T-cell (primary cell): Measurements from ENCODE around the gene TAF6L. TPM values are rescaled to one million over a fixed set of nuclear protein-coding genes. Genes with fewer than 3 reads are reported as not detected.
A peak's percentile ranks its signal among the peaks of the same experiment; 100 is the strongest.
"Not testable (repeated sequence)": the region's sequence is repeated elsewhere in the genome, so short reads cannot be mapped to it uniquely, and the experiment has no call there.

Experiments used
- ATAC-seq, 4 experiments: fragments of 200-7000 bp in 3 of 4; fragments of 150-1000 bp in 1 of 4; cut with Tn5 transposase; replicated peaks in 1 of 4; 1 replicate in 3 of 4; 2 replicates in 1 of 4; pipeline ENCODE4 v1.10.0; 2021; ENCODE audit warnings: moderate library complexity in 3 of 4, mild to moderate bottlenecking in 2 of 4, moderate number of reproducible peaks in 1 of 4
- CTCF ChIA-PET, 2 donors: fragments of 300-600 bp; sonication (Branson Sonifier 250); formaldehyde crosslinking; loops; one replicate each; lab custom pipeline; 2022; ENCODE audit warnings: antibody characterized with exemption in 2 of 2; lab: Charles Lee
- POLR2A ChIA-PET, 2 donors: fragments of 300-600 bp; sonication (Branson Sonifier 250); formaldehyde crosslinking; loops; one replicate each; lab custom pipeline; 2022; ENCODE audit warnings: antibody characterized with exemption in 2 of 2; lab: Charles Lee
- DNase-seq, 35 experiments: peaks; one replicate each; pipeline versions ENCODE4 v3.0.0 to v3.0.0-alpha.2; 2013 to 2023
- H3K27ac ChIP-seq: one replicate; pipeline ENCODE4 v1.5.1; 2013; ENCODE audit warnings: low read length
- H3K27me3 ChIP-seq, 2 experiments: replicated peaks in 1 of 2; 1 replicate in 1 of 2; 2 replicates in 1 of 2; pipeline versions ENCODE4 v1.6.1 to v1.7.0; 2013; ENCODE audit warnings: low read length in 1 of 2, mixed read lengths in 1 of 2; ENCODE audit not compliant: control insufficient read depth in 2 of 2, insufficient read depth in 2 of 2; ENCODE audit errors: extremely low read depth in 1 of 2
- H3K36me3 ChIP-seq, 2 donors: 1 replicate in 1 of 2; 2 replicates in 1 of 2; pipeline versions ENCODE4 v1.6.1 to v1.7.0; 2013; ENCODE audit warnings: low read length in 1 of 2; ENCODE audit not compliant: control insufficient read depth in 2 of 2, insufficient read depth in 1 of 2; ENCODE audit errors: extremely low read depth in 1 of 2
- H3K4me1 ChIP-seq, 2 experiments: 1 replicate in 1 of 2; 2 replicates in 1 of 2; pipeline versions ENCODE4 v1.6.1 to v1.7.0; 2013; ENCODE audit warnings: low read length in 2 of 2, mixed read lengths in 1 of 2; ENCODE audit not compliant: insufficient read depth in 2 of 2, control insufficient read depth in 1 of 2; ENCODE audit errors: extremely low read depth in 1 of 2
- H3K4me3 ChIP-seq, 2 donors: 1 replicate in 1 of 2; 2 replicates in 1 of 2; pipeline versions ENCODE4 v1.5.1 to v1.7.0; 2013; ENCODE audit warnings: mild to moderate bottlenecking in 2 of 2, low read length in 1 of 2, moderate library complexity in 1 of 2; ENCODE audit not compliant: control insufficient read depth in 1 of 2; ENCODE audit errors: extremely low read depth in 1 of 2
- H3K9me3 ChIP-seq: 2 replicates; pipeline ENCODE4 v1.7.0; 2013
- H3K27ac Mint-ChIP-seq, 2 donors: one replicate each; pipeline ENCODE4 v1.8.0; 2020 to 2021; ENCODE audit warnings: mild to moderate bottlenecking in 2 of 2, mixed read lengths in 2 of 2
- H3K27me3 Mint-ChIP-seq, 2 donors: one replicate each; pipeline ENCODE4 v1.8.0; 2021 to 2022; ENCODE audit warnings: mixed read lengths in 2 of 2
- H3K36me3 Mint-ChIP-seq: one replicate; pipeline ENCODE4 v1.8.0; 2021; ENCODE audit warnings: mixed read lengths
- H3K4me1 Mint-ChIP-seq, 3 donors: one replicate each; pipeline ENCODE4 v1.8.0; 2020 to 2022; ENCODE audit warnings: mixed read lengths in 3 of 3, mild to moderate bottlenecking in 1 of 3
- H3K4me3 Mint-ChIP-seq, 3 donors: one replicate each; pipeline ENCODE4 v1.8.0; 2020 to 2022; ENCODE audit warnings: mild to moderate bottlenecking in 3 of 3, mixed read lengths in 3 of 3, moderate library complexity in 3 of 3
- H3K9me3 Mint-ChIP-seq, 3 donors: one replicate each; pipeline ENCODE4 v1.8.0; 2020 to 2022; ENCODE audit warnings: mixed read lengths in 3 of 3
- WGBS: methylation state at CpG from one replicate; pipeline ENCODE4 v1.1.5; 2013; ENCODE audit warnings: missing lambda C conversion rate; ENCODE audit not compliant: insufficient coverage; 5-methylcytosine and 5-hydroxymethylcytosine counted together
- total RNA-seq, 35 experiments: library from RNA in 6 of 35; stranded (reverse) in 6 of 35; fragments of 120-200 nt in 1 of 35; gene quantifications; one replicate each; pipeline versions ENCODE4 v1.2.1 to v1.2.4 and lab custom pipeline; 2013 to 2026

TAF6L gene
- total RNA-seq, 5 donors from 2014 or later (not counting 1 experiment from before 2014, with no cell fraction given) = 15.1 to 29.5 (median 29.0) TPM

DNA sequence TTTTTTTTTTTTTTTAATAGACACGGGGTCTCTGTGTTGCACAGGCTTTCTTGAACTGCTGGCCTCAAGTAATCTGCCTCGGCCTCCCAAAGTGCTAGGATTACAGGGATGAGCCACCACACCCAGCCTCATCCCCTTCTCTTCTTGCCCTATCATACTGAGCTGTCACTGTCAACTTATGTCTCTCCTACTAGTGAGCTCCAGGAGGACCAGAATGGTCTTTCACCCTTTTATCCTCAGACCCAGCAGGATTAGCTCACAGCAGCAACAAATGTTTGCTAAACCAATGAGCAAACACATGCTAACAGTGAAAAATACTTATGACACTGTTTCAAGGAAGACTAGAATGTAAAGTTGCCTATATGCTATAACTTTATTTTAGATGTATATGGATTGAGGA is 40.5 kb downstream of the TAF6L start:
- Mint-ChIP-seq H3K27me3 (no peaks in the 10 kb centered on the region), H3K36me3 (peaks cover 3% of the 10 kb centered on the region), H3K9me3 (no peaks in the 10 kb centered on the region), H3K27ac (peak overlapping the region in 1 of 2 donors; percentile 9), H3K4me3 (no peak overlapping the region), H3K4me1 (peaks cover 0 to 2% (median 0%) of the 10 kb centered on the region in 3 donors)
- Histone ChIP-seq H3K4me3 (no peak overlapping the region), H3K4me1 (no peaks in the 10 kb centered on the region), H3K27me3 (no peaks in the 10 kb centered on the region), H3K36me3 (peaks cover 6 to 11% of the 10 kb centered on the region in 2 donors), H3K27ac (no peak overlapping the region), H3K9me3 (no peaks in the 10 kb centered on the region)
- WGBS = no CpG with 5 or more reads among the region's 2 CpGs
- ATAC-seq (peak in 1 of 4 experiments; percentile 9), DNase-seq (no peak)
- POLR2A ChIA-PET = interaction anchor here (0.6 to 0.7 kb wide), 2 partner anchors 24 to 40 kb away, joined by 3 to 16 read pairs; no protein-coding TSS in a partner anchor
- CTCF ChIA-PET = no interaction called here

DNA sequence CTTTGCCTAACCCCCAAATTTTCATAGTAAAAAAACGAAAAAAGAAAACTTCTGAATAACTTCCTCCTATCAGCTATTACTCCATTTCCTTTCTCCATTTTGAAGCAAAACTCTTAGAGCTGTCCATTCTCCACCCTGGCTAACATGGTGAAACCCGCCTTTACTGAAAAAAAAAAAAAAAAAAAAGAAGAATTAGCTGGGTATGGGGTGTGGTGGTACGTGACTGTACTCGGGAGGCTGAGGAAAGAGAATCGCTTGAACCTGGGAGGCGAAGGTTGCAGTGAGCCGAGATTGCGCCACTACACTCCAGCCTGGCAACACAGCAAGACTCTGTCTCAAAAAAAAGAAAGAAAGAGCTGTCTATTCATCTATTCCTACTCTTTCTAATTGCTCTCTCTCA is 45.4 kb downstream of the TAF6L start:
- no peak overlapping the region for H3K27ac ChIP-seq
- no peaks in the 10 kb centered on the region for H3K9me3 ChIP-seq
- Mint-ChIP-seq H3K27me3 (no peaks in the 10 kb centered on the region), H3K9me3 (no peaks in the 10 kb centered on the region), H3K4me3 (no peak overlapping the region), H3K36me3 (peaks cover 18% of the 10 kb centered on the region), H3K4me1 (no peaks in the 10 kb centered on the region), H3K27ac (no peak overlapping the region)
- CTCF ChIA-PET = interaction anchor here in 1 of 2 donors (0.6 to 1.6 kb wide), 4 partner anchors 16 to 501 kb away, joined by 4 to 6 read pairs (median 4); no protein-coding TSS in a partner anchor
- DNase-seq (no peak), ATAC-seq (no peak)
- no peaks in the 10 kb centered on the region for H3K27me3 ChIP-seq
- no peaks in the 10 kb centered on the region for H3K4me1 ChIP-seq
- POLR2A ChIA-PET = interaction anchor here (0.5 to 2.0 kb wide), 10 partner anchors 12 to 1390 kb away, joined by 3 to 9 read pairs (median 4); partner anchors contain the start of gene MTA2 (in 1 of the 2)
- no CpG with 5 or more reads among the region's 8 CpGs for WGBS
- peaks cover 14 to 37% of the 10 kb centered on the region in 2 donors for H3K36me3 ChIP-seq
- no peak overlapping the region for H3K4me3 ChIP-seq

DNA sequence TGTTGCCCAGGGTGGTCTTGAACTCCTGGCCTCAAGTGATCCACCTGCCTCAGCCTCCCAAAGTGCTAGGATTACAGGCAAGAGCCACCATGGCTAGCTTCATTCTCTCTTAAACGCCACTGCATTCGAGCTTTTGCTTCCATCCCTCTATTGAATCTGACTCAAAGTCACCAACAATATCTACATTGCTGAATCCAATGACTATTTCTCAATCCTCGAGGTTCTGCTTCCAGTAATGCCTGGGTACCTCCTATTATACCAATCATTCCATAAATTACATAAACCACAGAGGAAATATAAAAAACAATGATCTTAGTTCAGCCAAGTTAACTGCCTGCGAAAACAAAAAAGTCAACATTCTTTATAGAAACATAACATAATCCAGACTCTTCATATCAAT is 45.9 kb downstream of the TAF6L start:
- H3K4me1 ChIP-seq = no peaks in the 10 kb centered on the region
- no peak for ATAC-seq
- Mint-ChIP-seq H3K27me3 (no peaks in the 10 kb centered on the region), H3K9me3 (no peaks in the 10 kb centered on the region), H3K4me3 (no peak overlapping the region), H3K36me3 (peaks cover 18% of the 10 kb centered on the region), H3K27ac (no peak overlapping the region), H3K4me1 (no peaks in the 10 kb centered on the region)
- no peaks in the 10 kb centered on the region for H3K9me3 ChIP-seq
- 88% methylated on average over 3 of the region's 4 CpGs for WGBS
- POLR2A ChIA-PET = interaction anchor here (0.5 to 2.0 kb wide), 7 partner anchors 11 to 215 kb away, joined by 3 to 9 read pairs (median 6); partner anchors contain the start of gene MTA2 (in 1 of the 2)
- no peaks in the 10 kb centered on the region for H3K27me3 ChIP-seq
- DNase-seq = no peak
- H3K36me3 ChIP-seq = peaks cover 18 to 43% of the 10 kb centered on the region in 2 donors
- no peak overlapping the region for H3K27ac ChIP-seq
- no peak overlapping the region for H3K4me3 ChIP-seq
- CTCF ChIA-PET = interaction anchor here in 1 of 2 donors (1.6 kb wide), 1 partner anchor 31 kb away, joined by 5 read pairs; no protein-coding TSS in a partner anchor

DNA sequence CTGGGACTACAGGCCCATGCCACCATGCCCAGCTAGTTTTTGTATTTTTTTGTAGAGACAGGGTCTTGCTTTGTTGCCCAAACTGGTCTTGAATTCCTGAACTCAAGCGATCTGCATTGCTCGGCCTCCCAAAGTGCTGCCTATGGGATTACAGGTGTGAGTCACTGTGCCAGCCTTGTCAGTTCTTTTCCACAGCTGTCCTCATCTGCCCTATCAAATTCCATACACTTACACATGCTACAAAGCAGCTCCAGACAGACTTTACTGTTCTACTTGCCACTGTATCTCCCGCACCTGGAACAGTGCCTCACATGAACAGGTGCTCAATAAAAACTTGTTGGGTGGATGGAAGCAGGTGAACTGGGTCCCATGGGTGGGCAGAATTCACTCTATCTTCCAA is 52.5 kb downstream of the TAF6L start:
- Mint-ChIP-seq H3K27ac (no peak overlapping the region), H3K27me3 (no peaks in the 10 kb centered on the region), H3K9me3 (no peaks in the 10 kb centered on the region), H3K36me3 (peaks cover 45% of the 10 kb centered on the region), H3K4me3 (no peak overlapping the region), H3K4me1 (peaks cover 0 to 22% (median 13%) of the 10 kb centered on the region in 3 donors)
- WGBS = 92% methylated on average over 2 of the region's 3 CpGs
- CTCF ChIA-PET = no interaction called here
- Histone ChIP-seq H3K27ac (no peak overlapping the region), H3K27me3 (no peaks in the 10 kb centered on the region), H3K4me1 (peaks cover 0 to 5% of the 10 kb centered on the region in 2 experiments), H3K36me3 (peaks cover 26 to 83% of the 10 kb centered on the region in 2 donors), H3K4me3 (no peak overlapping the region), H3K9me3 (no peaks in the 10 kb centered on the region)
- ATAC-seq (no peak), DNase-seq (no peak)
- POLR2A ChIA-PET = interaction anchor here (0.9 to 1.3 kb wide), 3 partner anchors 11 to 18 kb away, joined by 3 to 4 read pairs (median 3); no protein-coding TSS in a partner anchor

DNA sequence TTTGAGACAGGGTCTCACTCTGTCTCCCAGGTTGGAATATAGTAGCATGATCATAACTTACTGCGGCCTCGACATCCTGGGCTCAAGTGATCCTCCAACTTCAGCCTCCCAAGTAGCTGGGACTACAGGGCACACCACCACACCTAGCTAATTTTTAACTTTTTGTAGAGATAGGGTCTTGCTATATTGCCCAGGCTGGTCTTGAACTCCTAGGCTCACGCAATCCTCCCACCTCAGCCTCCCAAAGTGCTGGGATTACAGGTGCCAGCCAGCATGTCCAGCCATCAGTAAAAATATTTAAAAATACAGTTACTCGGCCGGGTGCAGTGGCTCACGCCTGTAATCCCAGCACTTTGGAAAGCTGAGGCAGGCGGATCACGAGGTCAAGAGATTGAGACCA is 56.9 kb downstream of the TAF6L start:
- Histone ChIP-seq H3K36me3 (peaks cover 11 to 52% of the 10 kb centered on the region in 2 donors), H3K4me1 (peaks cover 13 to 39% of the 10 kb centered on the region in 2 experiments)
- H3K27ac Mint-ChIP-seq, H3K27me3 Mint-ChIP-seq, H3K9me3 Mint-ChIP-seq, H3K4me3 ChIP-seq, H3K4me3 Mint-ChIP-seq, DNase-seq, H3K9me3 ChIP-seq, H3K27me3 ChIP-seq, H3K27ac ChIP-seq, ATAC-seq: not testable (repeated sequence)
- ChIA-PET CTCF (interaction anchor here in 1 of 2 donors (0.6 kb wide), 1 partner anchor 53 kb away, joined by 8 read pairs; no protein-coding TSS in a partner anchor), POLR2A (interaction anchor here (0.6 to 2.5 kb wide), 6 partner anchors 12 to 732 kb away, joined by 3 to 6 read pairs (median 3); no protein-coding TSS in a partner anchor)
- Mint-ChIP-seq H3K36me3 (peaks cover 29% of the 10 kb centered on the region), H3K4me1 (peaks cover 26 to 47% (median 38%) of the 10 kb centered on the region in 3 donors)
- WGBS = 92% methylated on average over 4 of the region's 8 CpGs

DNA sequence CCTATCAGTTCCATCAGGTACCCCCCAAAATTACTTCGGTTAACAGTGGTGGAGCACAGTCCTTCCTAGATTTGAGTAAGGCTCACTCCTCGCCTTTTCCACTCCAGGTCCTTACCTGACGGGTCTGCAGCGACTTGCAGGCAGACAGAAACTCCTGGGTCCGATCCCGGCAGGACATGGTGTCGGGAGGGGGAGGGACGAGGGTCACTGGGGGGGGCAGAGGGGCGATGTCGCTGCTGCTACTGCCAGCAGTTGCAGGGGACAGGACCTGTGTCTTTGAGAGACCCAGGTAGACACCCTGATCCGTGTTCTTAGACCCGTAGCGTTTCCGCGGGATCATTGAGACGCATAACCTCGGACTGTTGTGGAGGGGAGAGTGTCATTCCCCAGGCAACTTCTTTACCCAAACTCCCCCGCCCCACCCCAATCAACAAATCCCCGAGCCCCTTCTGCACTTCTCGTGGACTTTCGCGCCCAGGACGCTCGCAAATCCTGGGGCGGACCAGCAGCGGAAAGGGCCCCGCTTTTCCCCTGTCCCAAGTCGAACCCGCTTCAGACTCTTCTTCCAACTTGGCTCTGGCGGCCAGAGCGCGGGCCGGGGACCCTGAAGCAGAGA is 59.8 kb downstream of the TAF6L start:
- H3K4me3 ChIP-seq = peak overlapping the region; percentile 96 to 97
- H3K27me3 ChIP-seq = no peaks in the 10 kb centered on the region
- H3K36me3 ChIP-seq = peaks cover 7 to 50% of the 10 kb centered on the region in 2 donors
- peak overlapping the region; percentile 95 for H3K27ac ChIP-seq
- peak in 2 of 35 experiments; percentile 4 for DNase-seq
- ChIA-PET POLR2A (interaction anchor here (0.6 to 2.1 kb wide), 14 partner anchors 10 to 104 kb away, joined by 3 to 19 read pairs (median 6); partner anchors contain the start of genes HNRNPUL2 (in 1 of the 2), SLC3A2 (in 1 of the 2), TMEM179B (in 1 of the 2) and ZBTB3 (in 1 of the 2)), CTCF (interaction anchor here in 1 of 2 donors (0.8 to 1.0 kb wide), 3 partner anchors 25 to 445 kb away, joined by 3 to 5 read pairs (median 4); no protein-coding TSS in a partner anchor)
- H3K27me3 Mint-ChIP-seq = no peaks in the 10 kb centered on the region
- peak overlapping the region; percentile 98 to 99 for H3K27ac Mint-ChIP-seq
- 4% methylated on average over 24 of the region's 33 CpGs for WGBS
- H3K9me3 Mint-ChIP-seq = no peaks in the 10 kb centered on the region
- H3K4me3 Mint-ChIP-seq = peak overlapping the region; percentile 94 to 99 (median 97)
- no peaks in the 10 kb centered on the region for H3K9me3 ChIP-seq
- no peak for ATAC-seq
- H3K36me3 Mint-ChIP-seq = peaks cover 28% of the 10 kb centered on the region
- peaks cover 41 to 48% (median 44%) of the 10 kb centered on the region in 3 donors for H3K4me1 Mint-ChIP-seq
- H3K4me1 ChIP-seq = peaks cover 13 to 42% of the 10 kb centered on the region in 2 experiments
